SU-DHL-6 (cell line): ENCODE results near the gene DGKG.

Experiments
- CTCF ChIP-seq: fragments of 200-600 bp; sonication (generic); IDR thresholded peaks from one replicate; pipeline ENCODE4 v1.5.1; 2017; ENCODE audit warnings: antibody characterized with exemption, mild to moderate bottlenecking, low read length, moderate library complexity; ENCODE audit not compliant: insufficient read depth, poor library complexity, severe bottlenecking
- EZH2phosphoT487 ChIP-seq: fragments of 200-600 bp; sonication (generic), shearing (Covaris generic); conservative IDR thresholded peaks from 2 replicates; pipeline ENCODE4 v1.6.1; 2018; ENCODE audit warnings: mild to moderate bottlenecking, antibody characterized with exemption, low read length, moderate library complexity, mixed read lengths

- TF ChIP-seq CTCF (no peak), EZH2phosphoT487 (no peak)
Observed at GRCh38 chr3:186198442-186198841, 163.6 kb downstream of the DGKG start.
